Measurements from ENCODE around the gene ACMSD. TPM values are rescaled to one million over a fixed set of nuclear protein-coding genes. Genes with fewer than 3 reads are reported as not detected.

ACMSD gene
- total RNA-seq, 4 donors from 2014 or later: not detected

GRCh38 chr2:134918526-134919340 lies 80.3 kb downstream of the ACMSD start, which contains the start of gene CCNT2:
Gene CCNT2 (plus strand): TSS chr2:134918822. CDS start chr2:134918855, 33 bp downstream.
- H3K36me3 ChIP-seq: no peaks in the 10 kb centered on the region
- TF ChIP-seq CTCF (IDR thresholded peaks at IDR 0.05): peak in 2 of 4 experiments; percentile 15 to 17
- TF ChIP-seq POLR2AphosphoS5 (IDR thresholded peaks at IDR 0.05): peak; percentile 95
- TF ChIP-seq EP300 (IDR thresholded peaks at IDR 0.05): no peak
- peak in 1 of 2 donors; percentile 39 for TF ChIP-seq POLR2A (IDR thresholded peaks at IDR 0.05)
- H3K4me3 ChIP-seq: peak within 1 kb of the TSS; percentile 81 to 89
- peak; percentile 96 for ATAC-seq
- H3K27ac ChIP-seq: peak within 1 kb of the TSS; percentile 91 to 98 (median 95)
- no peaks in the 10 kb centered on the region for H3K27me3 ChIP-seq
- H3K4me1 ChIP-seq: peaks cover 2 to 52% (median 21%) of the 10 kb centered on the region in 3 donors
- no peaks in the 10 kb centered on the region for H3K9me3 ChIP-seq
- WGBS, 2 donors (ENCODE audit: low coverage in 1 of 2): 0% methylated on average over 1 to 2 of the region's 83 CpGs

DNA sequence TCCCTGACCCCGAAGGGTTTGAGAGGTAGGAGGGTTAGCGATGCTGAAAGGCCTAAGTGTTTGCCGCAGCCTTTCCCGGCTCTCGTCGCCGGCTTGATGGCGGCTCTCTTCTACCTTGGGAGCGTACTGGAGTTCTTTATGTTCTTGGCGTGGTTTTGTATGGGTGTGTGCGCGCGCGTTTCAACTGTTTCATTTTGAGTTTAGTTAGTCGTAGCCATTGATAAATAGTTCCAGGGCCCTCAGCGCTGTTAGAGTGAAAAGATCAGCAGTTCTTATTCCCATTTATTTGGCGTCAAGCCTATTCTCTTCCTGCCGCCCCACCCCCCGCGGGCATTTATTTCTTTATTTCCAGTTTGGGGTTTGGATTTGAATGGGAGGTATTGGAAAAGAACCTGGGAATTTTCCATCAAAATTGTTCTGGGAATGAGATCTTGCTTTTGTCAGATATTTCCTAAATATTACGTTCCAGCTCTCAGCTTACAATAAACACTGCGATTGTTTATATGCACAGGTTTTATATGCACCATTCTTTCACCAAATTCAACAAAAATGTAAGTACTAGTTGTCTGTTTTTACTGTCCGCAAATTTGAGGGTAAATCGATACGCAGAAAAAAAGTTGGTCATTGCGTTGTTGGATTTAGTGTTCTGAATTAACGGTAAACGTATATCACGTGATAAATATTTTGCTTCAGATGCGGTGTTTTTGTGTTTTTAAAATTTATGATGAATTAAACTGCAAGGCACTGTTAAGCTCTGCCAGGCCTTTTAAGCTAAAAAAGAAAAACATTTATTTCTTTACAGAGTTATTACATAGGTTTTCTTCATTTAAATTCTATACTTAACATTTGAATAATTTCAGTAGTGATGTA lies 81.2 kb downstream of the ACMSD start:
- TF ChIP-seq CTCF (IDR thresholded peaks at IDR 0.05): no peak
- no peak for TF ChIP-seq EP300 (IDR thresholded peaks at IDR 0.05)
- TF ChIP-seq POLR2A (IDR thresholded peaks at IDR 0.05): no peak
- TF ChIP-seq POLR2AphosphoS5 (IDR thresholded peaks at IDR 0.05): no peak
- Histone ChIP-seq H3K4me1 (peaks cover 4 to 60% (median 23%) of the 10 kb centered on the region in 3 donors), H3K27me3 (no peaks in the 10 kb centered on the region), H3K9me3 (no peaks in the 10 kb centered on the region), H3K36me3 (peaks cover 0 to 4% of the 10 kb centered on the region in 2 donors), H3K27ac (peak overlapping the region; percentile 89 to 98 (median 95)), H3K4me3 (peak overlapping the region; percentile 81 to 89)
- WGBS, 2 donors (ENCODE audit: low coverage in 1 of 2): 1 to 2% methylated on average over 28 to 29 of the region's 30 CpGs
- ATAC-seq: no peak

GRCh38 chr2:134924912-134925311 lies 86.5 kb downstream of the ACMSD start:
- H3K4me1 ChIP-seq: peaks cover 13 to 96% (median 40%) of the 10 kb centered on the region in 3 donors
- TF ChIP-seq CTCF (IDR thresholded peaks at IDR 0.05) (no peak), POLR2A (IDR thresholded peaks at IDR 0.05) (no peak), EP300 (IDR thresholded peaks at IDR 0.05) (no peak), POLR2AphosphoS5 (IDR thresholded peaks at IDR 0.05) (no peak)
- ATAC-seq: no peak
- no peak overlapping the region for H3K4me3 ChIP-seq
- H3K36me3 ChIP-seq: peaks cover 0 to 8% of the 10 kb centered on the region in 2 donors
- no peaks in the 10 kb centered on the region for H3K27me3 ChIP-seq
- WGBS, 2 donors (ENCODE audit: low coverage in 1 of 2): 83 to 95% methylated on average over 1 of the region's 1 CpG
- H3K27ac ChIP-seq: no peak overlapping the region
- H3K9me3 ChIP-seq: no peaks in the 10 kb centered on the region

DNA sequence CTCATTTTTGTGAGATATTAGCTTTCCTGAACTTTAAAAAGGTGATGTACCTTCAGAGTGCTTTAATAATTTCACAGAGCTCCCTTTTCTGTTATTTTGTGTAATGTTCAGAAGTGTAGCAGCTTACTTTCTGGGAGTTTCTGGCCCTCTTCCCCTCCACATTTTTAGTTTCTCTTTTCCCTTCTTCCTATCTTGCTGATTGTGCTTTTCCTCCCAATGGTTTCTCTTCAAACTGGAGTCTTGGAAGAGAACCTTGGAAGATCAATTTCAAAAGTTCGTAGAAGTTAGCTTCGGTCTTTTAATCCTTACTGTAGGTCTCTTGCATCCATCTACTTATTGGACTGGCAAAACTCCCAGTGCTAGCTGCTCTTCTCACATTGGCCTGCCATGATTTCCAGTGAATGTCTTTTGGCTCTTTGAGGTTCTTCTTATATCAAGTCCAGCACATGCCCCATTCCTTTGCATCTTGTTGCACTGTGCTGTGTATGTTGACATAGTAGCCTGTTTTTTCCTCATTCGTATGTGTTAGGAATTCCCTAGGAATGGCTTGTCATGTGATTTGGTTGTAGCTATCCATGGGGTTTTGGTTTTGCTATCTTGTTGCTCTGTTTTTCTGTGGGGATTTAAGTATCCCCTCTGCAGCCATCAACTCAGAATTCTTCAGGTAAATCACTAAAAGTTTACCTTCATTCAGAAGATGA lies 88.0 kb downstream of the ACMSD start:
- ATAC-seq: no peak
- Histone ChIP-seq H3K9me3 (no peaks in the 10 kb centered on the region), H3K27ac (no peak overlapping the region), H3K36me3 (peaks cover 0 to 8% of the 10 kb centered on the region in 2 donors), H3K4me1 (peaks cover 13 to 93% (median 28%) of the 10 kb centered on the region in 3 donors), H3K4me3 (no peak overlapping the region), H3K27me3 (no peaks in the 10 kb centered on the region)
- TF ChIP-seq POLR2A (IDR thresholded peaks at IDR 0.05) (no peak), CTCF (IDR thresholded peaks at IDR 0.05) (no peak), POLR2AphosphoS5 (IDR thresholded peaks at IDR 0.05) (no peak), EP300 (IDR thresholded peaks at IDR 0.05) (no peak)
- WGBS, 2 donors (ENCODE audit: low coverage in 1 of 2): 53 to 60% methylated on average over 3 of the region's 3 CpGs

Data from gastroesophageal sphincter (tissue), 4 donors.